22Rv1 (cell line): Measurements from ENCODE around the gene CCDC30.

Experiments
- ZFX ChIP-seq: fragments of 450-650 bp; IDR thresholded peaks from 2 replicates; pipeline ENCODE4 v1.6.1; 2017; ENCODE audit warnings: antibody characterized with exemption, borderline replicate concordance
- TF ChIP-seq, protein P1 (sequence below): fragments of 450-650 bp; IDR thresholded peaks from 2 replicates; pipeline ENCODE4 v1.5.1; 2017; ENCODE audit warnings: mild to moderate bottlenecking

DNA sequence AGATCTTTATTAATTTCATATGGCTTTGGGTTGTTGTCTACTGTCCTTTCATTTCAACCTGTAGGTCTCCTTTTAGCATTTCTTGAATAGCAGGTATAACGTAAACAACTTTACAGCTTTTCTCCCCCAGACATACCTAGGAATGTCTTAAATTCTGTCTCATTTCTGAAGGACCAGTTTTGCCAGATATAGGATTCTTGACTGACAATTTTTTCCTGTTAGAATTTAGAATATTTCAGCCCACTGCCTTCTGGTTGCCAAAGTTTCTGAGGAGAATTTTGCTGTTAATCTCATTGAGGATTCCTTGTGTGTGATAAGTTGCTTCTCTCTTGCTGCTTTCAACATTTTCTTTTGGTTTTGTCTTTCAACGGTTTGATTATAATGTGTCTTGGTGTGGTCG is 60.1 kb downstream of the CCDC30 start:
- TF ChIP-seq, protein P1, sequence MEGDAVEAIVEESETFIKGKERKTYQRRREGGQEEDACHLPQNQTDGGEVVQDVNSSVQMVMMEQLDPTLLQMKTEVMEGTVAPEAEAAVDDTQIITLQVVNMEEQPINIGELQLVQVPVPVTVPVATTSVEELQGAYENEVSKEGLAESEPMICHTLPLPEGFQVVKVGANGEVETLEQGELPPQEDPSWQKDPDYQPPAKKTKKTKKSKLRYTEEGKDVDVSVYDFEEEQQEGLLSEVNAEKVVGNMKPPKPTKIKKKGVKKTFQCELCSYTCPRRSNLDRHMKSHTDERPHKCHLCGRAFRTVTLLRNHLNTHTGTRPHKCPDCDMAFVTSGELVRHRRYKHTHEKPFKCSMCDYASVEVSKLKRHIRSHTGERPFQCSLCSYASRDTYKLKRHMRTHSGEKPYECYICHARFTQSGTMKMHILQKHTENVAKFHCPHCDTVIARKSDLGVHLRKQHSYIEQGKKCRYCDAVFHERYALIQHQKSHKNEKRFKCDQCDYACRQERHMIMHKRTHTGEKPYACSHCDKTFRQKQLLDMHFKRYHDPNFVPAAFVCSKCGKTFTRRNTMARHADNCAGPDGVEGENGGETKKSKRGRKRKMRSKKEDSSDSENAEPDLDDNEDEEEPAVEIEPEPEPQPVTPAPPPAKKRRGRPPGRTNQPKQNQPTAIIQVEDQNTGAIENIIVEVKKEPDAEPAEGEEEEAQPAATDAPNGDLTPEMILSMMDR, result no peak
- TF ChIP-seq ZFX, result no peak
